ENCODE data around the gene FIBCD1.

The FIBCD1 gene

GRCh38 chr9:130924448-130924788 lies 14.6 kb downstream of the FIBCD1 start:
- no peak overlapping the region for H3K4me3 ChIP-seq (ENCODE audit: low read length)
- 83% methylated on average over 10 of the region's 10 CpGs for WGBS
- H3K27me3 ChIP-seq (ENCODE audit: insufficient read depth, low read length) = no peaks in the 10 kb centered on the region
- no peaks in the 10 kb centered on the region for H3K9me3 ChIP-seq (ENCODE audit: insufficient read depth, low read depth, low read length)
- no peak overlapping the region for H3K27ac ChIP-seq (ENCODE audit: low read depth, low read length)
- no peaks in the 10 kb centered on the region for H3K36me3 ChIP-seq (ENCODE audit: insufficient read depth, low read length)
- H3K4me1 ChIP-seq (ENCODE audit: insufficient read depth, low read length) = no peaks in the 10 kb centered on the region
- no peak overlapping the region for H3K9ac ChIP-seq (ENCODE audit: low read depth, low read length)

GRCh38 chr9:130923611-130924447 lies 15.2 kb downstream of the FIBCD1 start:
- Histone ChIP-seq H3K4me3 (ENCODE audit: low read length) (no peak overlapping the region), H3K4me1 (ENCODE audit: insufficient read depth, low read length) (no peaks in the 10 kb centered on the region), H3K9ac (ENCODE audit: low read depth, low read length) (no peak overlapping the region), H3K27ac (ENCODE audit: low read depth, low read length) (no peak overlapping the region), H3K36me3 (ENCODE audit: insufficient read depth, low read length) (no peaks in the 10 kb centered on the region), H3K27me3 (ENCODE audit: insufficient read depth, low read length) (no peaks in the 10 kb centered on the region), H3K9me3 (ENCODE audit: insufficient read depth, low read depth, low read length) (no peaks in the 10 kb centered on the region)
- 89% methylated on average over 42 of the region's 42 CpGs for WGBS

GRCh38 chr9:130922893-130923610 lies 16.0 kb downstream of the FIBCD1 start:
- no peaks in the 10 kb centered on the region for H3K4me1 ChIP-seq (ENCODE audit: insufficient read depth, low read length)
- WGBS = 82% methylated on average over 16 of the region's 16 CpGs
- H3K27me3 ChIP-seq (ENCODE audit: insufficient read depth, low read length) = no peaks in the 10 kb centered on the region
- no peak overlapping the region for H3K27ac ChIP-seq (ENCODE audit: low read depth, low read length)
- H3K9ac ChIP-seq (ENCODE audit: low read depth, low read length) = no peak overlapping the region
- H3K4me3 ChIP-seq (ENCODE audit: low read length) = no peak overlapping the region
- H3K9me3 ChIP-seq (ENCODE audit: insufficient read depth, low read depth, low read length) = no peaks in the 10 kb centered on the region
- no peaks in the 10 kb centered on the region for H3K36me3 ChIP-seq (ENCODE audit: insufficient read depth, low read length)

GRCh38 chr9:130921989-130922892 lies 16.8 kb downstream of the FIBCD1 start:
- 87% methylated on average over 30 of the region's 31 CpGs for WGBS
- H3K27me3 ChIP-seq (ENCODE audit: insufficient read depth, low read length) = no peaks in the 10 kb centered on the region
- no peak overlapping the region for H3K9ac ChIP-seq (ENCODE audit: low read depth, low read length)

GRCh38 chr9:130921300-130921988 lies 17.6 kb downstream of the FIBCD1 start:
- Histone ChIP-seq H3K27me3 (ENCODE audit: insufficient read depth, low read length) (no peaks in the 10 kb centered on the region), H3K9ac (ENCODE audit: low read depth, low read length) (no peak overlapping the region), H3K9me3 (ENCODE audit: insufficient read depth, low read depth, low read length) (no peaks in the 10 kb centered on the region), H3K36me3 (ENCODE audit: insufficient read depth, low read length) (no peaks in the 10 kb centered on the region), H3K4me3 (ENCODE audit: low read length) (no peak overlapping the region), H3K4me1 (ENCODE audit: insufficient read depth, low read length) (no peaks in the 10 kb centered on the region), H3K27ac (ENCODE audit: low read depth, low read length) (no peak overlapping the region)
- 88% methylated on average over 29 of the region's 29 CpGs for WGBS

More at GRCh38 chr9:130921989-130922892, 16.8 kb downstream of the FIBCD1 start:
- Histone ChIP-seq H3K4me1 (ENCODE audit: insufficient read depth, low read length) (no peaks in the 10 kb centered on the region), H3K4me3 (ENCODE audit: low read length) (no peak overlapping the region), H3K27ac (ENCODE audit: low read depth, low read length) (no peak overlapping the region), H3K36me3 (ENCODE audit: insufficient read depth, low read length) (no peaks in the 10 kb centered on the region), H3K9me3 (ENCODE audit: insufficient read depth, low read depth, low read length) (no peaks in the 10 kb centered on the region)

GRCh38 chr9:130920762-130921299 lies 18.2 kb downstream of the FIBCD1 start:
- Histone ChIP-seq H3K4me1 (ENCODE audit: insufficient read depth, low read length) (no peaks in the 10 kb centered on the region), H3K36me3 (ENCODE audit: insufficient read depth, low read length) (no peaks in the 10 kb centered on the region), H3K9ac (ENCODE audit: low read depth, low read length) (no peak overlapping the region), H3K9me3 (ENCODE audit: insufficient read depth, low read depth, low read length) (no peaks in the 10 kb centered on the region), H3K27me3 (ENCODE audit: insufficient read depth, low read length) (no peaks in the 10 kb centered on the region), H3K4me3 (ENCODE audit: low read length) (no peak overlapping the region), H3K27ac (ENCODE audit: low read depth, low read length) (no peak overlapping the region)
- 90% methylated on average over 14 of the region's 14 CpGs for WGBS

GRCh38 chr9:130920233-130920632 lies 18.8 kb downstream of the FIBCD1 start:
- Histone ChIP-seq H3K9me3 (ENCODE audit: insufficient read depth, low read depth, low read length) (no peaks in the 10 kb centered on the region), H3K36me3 (ENCODE audit: insufficient read depth, low read length) (no peaks in the 10 kb centered on the region), H3K27me3 (ENCODE audit: insufficient read depth, low read length) (no peaks in the 10 kb centered on the region), H3K4me1 (ENCODE audit: insufficient read depth, low read length) (no peaks in the 10 kb centered on the region), H3K4me3 (ENCODE audit: low read length) (no peak overlapping the region), H3K27ac (ENCODE audit: low read depth, low read length) (no peak overlapping the region), H3K9ac (ENCODE audit: low read depth, low read length) (no peak overlapping the region)
- 96% methylated on average over 8 of the region's 8 CpGs for WGBS

GRCh38 chr9:130919559-130920145 lies 19.4 kb downstream of the FIBCD1 start:
- 89% methylated on average over 14 of the region's 14 CpGs for WGBS
- no peak overlapping the region for H3K4me3 ChIP-seq (ENCODE audit: low read length)
- no peak overlapping the region for H3K27ac ChIP-seq (ENCODE audit: low read depth, low read length)
- no peaks in the 10 kb centered on the region for H3K9me3 ChIP-seq (ENCODE audit: insufficient read depth, low read depth, low read length)
- H3K4me1 ChIP-seq (ENCODE audit: insufficient read depth, low read length) = no peaks in the 10 kb centered on the region
- H3K9ac ChIP-seq (ENCODE audit: low read depth, low read length) = no peak overlapping the region
- H3K27me3 ChIP-seq (ENCODE audit: insufficient read depth, low read length) = no peaks in the 10 kb centered on the region
- H3K36me3 ChIP-seq (ENCODE audit: insufficient read depth, low read length) = no peaks in the 10 kb centered on the region

GRCh38 chr9:130918826-130919558 lies 20.1 kb downstream of the FIBCD1 start:
- Histone ChIP-seq H3K36me3 (ENCODE audit: insufficient read depth, low read length) (no peaks in the 10 kb centered on the region), H3K9ac (ENCODE audit: low read depth, low read length) (no peak overlapping the region), H3K4me1 (ENCODE audit: insufficient read depth, low read length) (peaks cover 3% of the 10 kb centered on the region; the same call in 1 of the 2 replicates), H3K4me3 (ENCODE audit: low read length) (no peak overlapping the region), H3K9me3 (ENCODE audit: insufficient read depth, low read depth, low read length) (no peaks in the 10 kb centered on the region), H3K27ac (ENCODE audit: low read depth, low read length) (no peak overlapping the region), H3K27me3 (ENCODE audit: insufficient read depth, low read length) (no peaks in the 10 kb centered on the region)
- WGBS = 95% methylated on average over 33 of the region's 33 CpGs
